OCI-LY7 (cell line): ENCODE results near the gene CARMIL1. TPM values are rescaled to one million over a fixed set of nuclear protein-coding genes. Genes with fewer than 3 reads are reported as not detected.

Experiments used
- BruUV-seq: library from RNA; stranded (reverse); fragments of 400-500 nt; replicated peaks from 2 replicates; lab custom pipeline; 2021; lab: Mats Ljungman, UMichigan
- CTCF ChIA-PET: fragments of 300-600 bp; sonication (Branson Sonifier 250); formaldehyde crosslinking; loops from one replicate; lab custom pipeline; 2022; ENCODE audit warnings: antibody characterized with exemption; ENCODE audit not compliant: unreplicated experiment; lab: Charles Lee
- POLR2A ChIA-PET: fragments of 300-600 bp; sonication (Branson Sonifier 250); formaldehyde crosslinking; loops from one replicate; lab custom pipeline; 2022; ENCODE audit warnings: antibody characterized with exemption; lab: Charles Lee
- DNase-seq: peaks from one replicate; pipeline ENCODE4 v3.0.0-alpha.2; 2015; ENCODE audit warnings: low spot score
- H2AFZ ChIP-seq: fragments of 200-600 bp; sonication (generic), shearing (Covaris generic); 2 replicates; pipeline ENCODE4 v1.6.1; 2014; ENCODE audit warnings: mild to moderate bottlenecking, antibody characterized with exemption, low read length, moderate library complexity
- H3K27ac ChIP-seq: fragments of 200-600 bp; sonication (generic); 2 replicates; pipeline ENCODE4 v1.5.1; 2014; ENCODE audit warnings: mixed run types, low read depth, mild to moderate bottlenecking, moderate library complexity, low read length, inconsistent platforms; ENCODE audit not compliant: poor library complexity, severe bottlenecking
- H3K36me3 ChIP-seq: fragments of 200-600 bp; sonication (generic); 2 replicates; pipeline ENCODE4 v1.6.1; 2014; ENCODE audit warnings: mild to moderate bottlenecking, antibody characterized with exemption, low read length, moderate library complexity, mixed read lengths; ENCODE audit not compliant: insufficient read depth
- H3K4me1 ChIP-seq: fragments of 200-600 bp; sonication (generic); 2 replicates; pipeline ENCODE4 v1.5.1; 2014; ENCODE audit warnings: mild to moderate bottlenecking, low read length; ENCODE audit not compliant: insufficient read depth, poor library complexity, severe bottlenecking
- H3K4me2 ChIP-seq: fragments of 200-600 bp; sonication (generic); 2 replicates; pipeline ENCODE4 v1.6.1; 2014; ENCODE audit warnings: mild to moderate bottlenecking, low read length
- H3K4me3 ChIP-seq: fragments of 200-600 bp; sonication (generic); 2 replicates; pipeline ENCODE4 v1.5.1; 2014; ENCODE audit warnings: mild to moderate bottlenecking, low read depth, low read length; ENCODE audit not compliant: poor library complexity, severe bottlenecking
- H3K79me2 ChIP-seq: fragments of 200-600 bp; sonication (generic); 2 replicates; pipeline ENCODE4 v1.6.1; 2016; ENCODE audit warnings: low read depth, mild to moderate bottlenecking, low read length, moderate library complexity, mixed read lengths; ENCODE audit not compliant: insufficient read depth
- H3K9me2 ChIP-seq: fragments of 200-600 bp; sonication (generic); 2 replicates; pipeline ENCODE4 v1.6.1; 2016; ENCODE audit warnings: mild to moderate bottlenecking, low read length, mixed read lengths; ENCODE audit not compliant: insufficient read depth
- H3K9me3 ChIP-seq: fragments of 200-600 bp; sonication (generic); 2 replicates; pipeline ENCODE4 v1.6.1; 2014; ENCODE audit warnings: mild to moderate bottlenecking, mixed run types, low read length, mixed read lengths
- H4K20me1 ChIP-seq: fragments of 200-600 bp; sonication (generic); 2 replicates; pipeline ENCODE4 v1.6.1; 2014; ENCODE audit warnings: mild to moderate bottlenecking, antibody characterized with exemption, low read length, moderate library complexity, mixed read lengths; ENCODE audit not compliant: insufficient read depth
- CTCF ChIP-seq: fragments of 200-600 bp; sonication (generic); conservative IDR thresholded peaks from 2 replicates; pipeline ENCODE4 v1.5.1; 2014; ENCODE audit warnings: mild to moderate bottlenecking, antibody characterized with exemption, low read length, moderate library complexity, mixed read lengths
- EZH2phosphoT487 ChIP-seq: fragments of 200-600 bp; sonication (generic); IDR thresholded peaks from 2 replicates; pipeline ENCODE4 v1.6.1; 2018; ENCODE audit warnings: low read depth, borderline replicate concordance, mild to moderate bottlenecking, mixed run types, antibody characterized with exemption, low read length, moderate library complexity, mixed read lengths
- intact Hi-C: fragments of 100-400 bp; cut with micrococcal nuclease; formaldehyde crosslinking; loops from one replicate; pipeline ENCODE4 v1.10.0; 2022; ENCODE audit not compliant: unreplicated experiment
- total RNA-seq, 2 experiments: library from RNA; depleted of rRNA in 1 of 2; stranded (reverse); fragments of >200 nt in 1 of 2; shearing (Covaris generic) in 1 of 2; gene quantifications; 2 replicates each; pipeline ENCODE4 v1.2.3, GENCODE V29; 2014 to 2022

The CARMIL1 gene
- total RNA-seq, 2 experiments from 2014 or later: 25.5 to 40.1 TPM

DNA sequence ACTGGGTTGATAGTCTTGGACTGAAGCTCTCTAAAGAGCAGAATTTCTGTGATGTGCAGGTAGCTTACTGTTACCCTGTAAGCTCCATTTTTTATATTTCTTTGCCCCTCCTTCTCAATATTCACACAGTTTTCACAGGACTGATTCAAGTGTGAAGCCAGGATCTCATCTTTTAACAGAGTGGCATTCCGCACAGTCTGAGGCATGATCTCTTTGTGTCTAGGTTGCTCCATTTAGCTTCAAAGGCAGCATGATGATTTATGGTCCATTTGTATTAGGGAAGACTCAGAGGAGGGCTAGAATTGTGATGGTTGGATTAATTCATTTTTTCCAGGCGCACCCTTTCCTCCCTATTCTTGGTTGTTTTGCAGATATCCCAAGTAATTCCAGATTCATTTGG is 43.5 kb downstream of the CARMIL1 start:
- ChIA-PET CTCF (no interaction called here), POLR2A (interaction anchor here (0.6 to 1.4 kb wide), 4 partner anchors 8 to 27 kb away, joined by 3 to 9 read pairs (median 4); no protein-coding TSS in a partner anchor)
- Histone ChIP-seq H3K4me1 (peaks cover 13% of the 10 kb centered on the region), H2AFZ (no peak overlapping the region), H3K9me3 (no peaks in the 10 kb centered on the region), H3K79me2 (peaks cover 77% of the 10 kb centered on the region), H3K4me2 (no peak overlapping the region), H3K9me2 (no peaks in the 10 kb centered on the region), H3K36me3 (no peaks in the 10 kb centered on the region), H3K27ac (no peak overlapping the region), H3K4me3 (no peak overlapping the region), H4K20me1 (peaks cover 13% of the 10 kb centered on the region; the same call in 1 of the 2 replicates)
- TF ChIP-seq CTCF: no peak
- TF ChIP-seq EZH2phosphoT487: no peak
- DNase-seq: no peak
- no TSS peak for BruUV-seq
- intact Hi-C loops: no loop called here

GRCh38 chr6:25324066-25324762 is 45.0 kb downstream of the CARMIL1 start:
- Histone ChIP-seq H3K9me3 (no peaks in the 10 kb centered on the region), H3K9me2 (no peaks in the 10 kb centered on the region), H3K27ac (no peak overlapping the region), H3K79me2 (peaks cover 76% of the 10 kb centered on the region), H4K20me1 (peaks cover 13% of the 10 kb centered on the region), H3K4me2 (no peak overlapping the region), H3K4me1 (peaks cover 16% of the 10 kb centered on the region), H2AFZ (no peak overlapping the region), H3K36me3 (no peaks in the 10 kb centered on the region), H3K4me3 (no peak overlapping the region)
- ChIA-PET POLR2A (interaction anchor here (0.6 to 2.2 kb wide), 9 partner anchors 10 to 166 kb away, joined by 3 to 6 read pairs (median 3); no protein-coding TSS in a partner anchor), CTCF (interaction anchor here (0.6 to 1.3 kb wide), 2 partner anchors 8 to 10 kb away, joined by 3 read pairs; no protein-coding TSS in a partner anchor)
- TF ChIP-seq EZH2phosphoT487 (no peak), CTCF (no peak)
- no TSS peak for BruUV-seq
- intact Hi-C loops: no loop called here
- DNase-seq: no peak

GRCh38 chr6:25326126-25326525 is 47.0 kb downstream of the CARMIL1 start:
- no TSS peak for BruUV-seq
- ChIA-PET CTCF (interaction anchor here (0.9 kb wide), 1 partner anchor 11 kb away, joined by 3 read pairs; no protein-coding TSS in a partner anchor), POLR2A (interaction anchor here (1.0 to 2.2 kb wide), 2 partner anchors 21 to 30 kb away, joined by 3 to 6 read pairs; no protein-coding TSS in a partner anchor)
- no peaks in the 10 kb centered on the region for H3K9me3 ChIP-seq
- no peak overlapping the region for H3K27ac ChIP-seq
- H3K4me2 ChIP-seq: no peak overlapping the region
- no peaks in the 10 kb centered on the region for H3K36me3 ChIP-seq
- H3K79me2 ChIP-seq: peaks cover 79% of the 10 kb centered on the region
- intact Hi-C loops: no loop called here
- TF ChIP-seq CTCF (no peak), EZH2phosphoT487 (no peak)
- no peak overlapping the region for H3K4me3 ChIP-seq
- DNase-seq: no peak
- no peaks in the 10 kb centered on the region for H3K9me2 ChIP-seq
- no peak overlapping the region for H2AFZ ChIP-seq
- peaks cover 20% of the 10 kb centered on the region for H4K20me1 ChIP-seq
- H3K4me1 ChIP-seq: peaks cover 16% of the 10 kb centered on the region
